ENCODE results near the gene GOLPH3. TPM values are rescaled to one million over a fixed set of nuclear protein-coding genes. Genes with fewer than 3 reads are reported as not detected.

Gene GOLPH3
- total RNA-seq, 4 donors from 2014 or later, result 149 to 277 (median 187) TPM

- WGBS, result 63% methylated on average over 7 of the region's 7 CpGs
- Histone ChIP-seq H3K4me1 (peaks cover 9 to 49% (median 34%) of the 10 kb centered on the region in 4 donors), H3K27me3 (no peaks in the 10 kb centered on the region), H3K27ac (replicated peaks in 1 of 4) (no peak overlapping the region), H3K9me3 (no peaks in the 10 kb centered on the region), H3K4me3 (no peak overlapping the region), H3K36me3 (peaks cover 7 to 39% (median 18%) of the 10 kb centered on the region in 4 donors)
- no peak for TF ChIP-seq EP300 (IDR thresholded peaks at IDR 0.05)
- TF ChIP-seq, protein P1, sequence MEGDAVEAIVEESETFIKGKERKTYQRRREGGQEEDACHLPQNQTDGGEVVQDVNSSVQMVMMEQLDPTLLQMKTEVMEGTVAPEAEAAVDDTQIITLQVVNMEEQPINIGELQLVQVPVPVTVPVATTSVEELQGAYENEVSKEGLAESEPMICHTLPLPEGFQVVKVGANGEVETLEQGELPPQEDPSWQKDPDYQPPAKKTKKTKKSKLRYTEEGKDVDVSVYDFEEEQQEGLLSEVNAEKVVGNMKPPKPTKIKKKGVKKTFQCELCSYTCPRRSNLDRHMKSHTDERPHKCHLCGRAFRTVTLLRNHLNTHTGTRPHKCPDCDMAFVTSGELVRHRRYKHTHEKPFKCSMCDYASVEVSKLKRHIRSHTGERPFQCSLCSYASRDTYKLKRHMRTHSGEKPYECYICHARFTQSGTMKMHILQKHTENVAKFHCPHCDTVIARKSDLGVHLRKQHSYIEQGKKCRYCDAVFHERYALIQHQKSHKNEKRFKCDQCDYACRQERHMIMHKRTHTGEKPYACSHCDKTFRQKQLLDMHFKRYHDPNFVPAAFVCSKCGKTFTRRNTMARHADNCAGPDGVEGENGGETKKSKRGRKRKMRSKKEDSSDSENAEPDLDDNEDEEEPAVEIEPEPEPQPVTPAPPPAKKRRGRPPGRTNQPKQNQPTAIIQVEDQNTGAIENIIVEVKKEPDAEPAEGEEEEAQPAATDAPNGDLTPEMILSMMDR (IDR thresholded peaks at IDR 0.05), result no peak
- TF ChIP-seq POLR2AphosphoS5 (IDR thresholded peaks at IDR 0.05), result no peak
- no peak for TF ChIP-seq POLR2A (IDR thresholded peaks at IDR 0.05; ENCODE audit: low read depth)
- no peak for DNase-seq (ENCODE audit: extremely low spot score)
- intact Hi-C loops (cut with DNase I), result no loop called here
Measured at GRCh38 chr5:32136342-32136741, 37.8 kb downstream of the GOLPH3 start.

GRCh38 chr5:32135086-32135485, 39.0 kb downstream of the GOLPH3 start:
- no peak overlapping the region for H3K4me3 ChIP-seq
- H3K27me3 ChIP-seq, result no peaks in the 10 kb centered on the region
- no peak for DNase-seq (ENCODE audit: extremely low spot score)
- WGBS, result 100% methylated on average over 1 of the region's 1 CpG
- H3K27ac ChIP-seq (replicated peaks in 1 of 4), result no peak overlapping the region
- no peaks in the 10 kb centered on the region for H3K9me3 ChIP-seq
- intact Hi-C loops (cut with DNase I), result no loop called here
- peaks cover 7 to 37% (median 18%) of the 10 kb centered on the region in 4 donors for H3K36me3 ChIP-seq
- TF ChIP-seq EP300 (IDR thresholded peaks at IDR 0.05), result no peak
- TF ChIP-seq POLR2AphosphoS5 (IDR thresholded peaks at IDR 0.05), result no peak
- TF ChIP-seq, protein P1 (IDR thresholded peaks at IDR 0.05), result no peak
- no peak for TF ChIP-seq POLR2A (IDR thresholded peaks at IDR 0.05; ENCODE audit: low read depth)
- peaks cover 13 to 50% (median 45%) of the 10 kb centered on the region in 4 donors for H3K4me1 ChIP-seq

- Histone ChIP-seq H3K4me1 (peaks cover 22 to 70% (median 68%) of the 10 kb centered on the region in 4 donors), H3K9me3 (no peaks in the 10 kb centered on the region), H3K27me3 (no peaks in the 10 kb centered on the region), H3K4me3 (no peak overlapping the region), H3K27ac (replicated peaks in 1 of 4) (no peak overlapping the region), H3K36me3 (peaks cover 7 to 34% (median 18%) of the 10 kb centered on the region in 4 donors)
- intact Hi-C loops (cut with DNase I), result no loop called here
- no peak for TF ChIP-seq EP300 (IDR thresholded peaks at IDR 0.05)
- no peak for TF ChIP-seq POLR2A (IDR thresholded peaks at IDR 0.05; ENCODE audit: low read depth)
- no peak for TF ChIP-seq POLR2AphosphoS5 (IDR thresholded peaks at IDR 0.05)
- TF ChIP-seq, protein P1 (IDR thresholded peaks at IDR 0.05), result no peak
- DNase-seq (ENCODE audit: extremely low spot score), result no peak
Measured at GRCh38 chr5:32132757-32133156, 41.4 kb downstream of the GOLPH3 start.

GRCh38 chr5:32131604-32132003, 42.5 kb downstream of the GOLPH3 start:
- Histone ChIP-seq H3K27ac (replicated peaks in 1 of 4) (no peak overlapping the region), H3K4me3 (no peak overlapping the region), H3K27me3 (no peaks in the 10 kb centered on the region), H3K9me3 (no peaks in the 10 kb centered on the region), H3K36me3 (peaks cover 7 to 32% (median 18%) of the 10 kb centered on the region in 4 donors), H3K4me1 (peaks cover 27 to 77% (median 73%) of the 10 kb centered on the region in 4 donors)
- 72% methylated on average over 1 of the region's 1 CpG for WGBS
- DNase-seq (ENCODE audit: extremely low spot score), result no peak
- TF ChIP-seq, protein P1 (IDR thresholded peaks at IDR 0.05), result no peak
- TF ChIP-seq EP300 (IDR thresholded peaks at IDR 0.05) (no peak), POLR2AphosphoS5 (IDR thresholded peaks at IDR 0.05) (no peak), POLR2A (IDR thresholded peaks at IDR 0.05; ENCODE audit: low read depth) (no peak)
- intact Hi-C loops (cut with DNase I), result no loop called here

- TF ChIP-seq EP300 (IDR thresholded peaks at IDR 0.05), result no peak
- TF ChIP-seq POLR2AphosphoS5 (IDR thresholded peaks at IDR 0.05), result no peak
- TF ChIP-seq, protein P1 (IDR thresholded peaks at IDR 0.05), result no peak
- TF ChIP-seq POLR2A (IDR thresholded peaks at IDR 0.05; ENCODE audit: low read depth), result no peak
- no peaks in the 10 kb centered on the region for H3K9me3 ChIP-seq
- H3K4me3 ChIP-seq, result no peak overlapping the region
- H3K36me3 ChIP-seq, result peaks cover 7 to 39% (median 20%) of the 10 kb centered on the region in 4 donors
- no peak for DNase-seq (ENCODE audit: extremely low spot score)
- H3K4me1 ChIP-seq, result peaks cover 29 to 76% (median 70%) of the 10 kb centered on the region in 4 donors
- no peak overlapping the region for H3K27ac ChIP-seq (replicated peaks in 1 of 4)
- no peaks in the 10 kb centered on the region for H3K27me3 ChIP-seq
- 89% methylated on average over 3 of the region's 3 CpGs for WGBS
- intact Hi-C loops (cut with DNase I), result no loop called here
Measured at GRCh38 chr5:32130865-32131264, 43.3 kb downstream of the GOLPH3 start.
